ENCODE measurements around the gene NLRP6.

- TF ChIP-seq, protein P1, sequence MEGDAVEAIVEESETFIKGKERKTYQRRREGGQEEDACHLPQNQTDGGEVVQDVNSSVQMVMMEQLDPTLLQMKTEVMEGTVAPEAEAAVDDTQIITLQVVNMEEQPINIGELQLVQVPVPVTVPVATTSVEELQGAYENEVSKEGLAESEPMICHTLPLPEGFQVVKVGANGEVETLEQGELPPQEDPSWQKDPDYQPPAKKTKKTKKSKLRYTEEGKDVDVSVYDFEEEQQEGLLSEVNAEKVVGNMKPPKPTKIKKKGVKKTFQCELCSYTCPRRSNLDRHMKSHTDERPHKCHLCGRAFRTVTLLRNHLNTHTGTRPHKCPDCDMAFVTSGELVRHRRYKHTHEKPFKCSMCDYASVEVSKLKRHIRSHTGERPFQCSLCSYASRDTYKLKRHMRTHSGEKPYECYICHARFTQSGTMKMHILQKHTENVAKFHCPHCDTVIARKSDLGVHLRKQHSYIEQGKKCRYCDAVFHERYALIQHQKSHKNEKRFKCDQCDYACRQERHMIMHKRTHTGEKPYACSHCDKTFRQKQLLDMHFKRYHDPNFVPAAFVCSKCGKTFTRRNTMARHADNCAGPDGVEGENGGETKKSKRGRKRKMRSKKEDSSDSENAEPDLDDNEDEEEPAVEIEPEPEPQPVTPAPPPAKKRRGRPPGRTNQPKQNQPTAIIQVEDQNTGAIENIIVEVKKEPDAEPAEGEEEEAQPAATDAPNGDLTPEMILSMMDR (conservative IDR thresholded peaks at IDR 0.05; ENCODE audit: low read depth, low read length), result no peak
- TF ChIP-seq EZH2 (IDR thresholded peaks at IDR 0.05; ENCODE audit: borderline replicate concordance, low read depth, low read length, poor library complexity, severe bottlenecking), result no peak
These were observed 4.6 kb downstream of the NLRP6 start for GRCh38 chr11:282630-283360.

Data from A673 (cell line).